ENCODE results near the gene SPIN2A.

DNA sequence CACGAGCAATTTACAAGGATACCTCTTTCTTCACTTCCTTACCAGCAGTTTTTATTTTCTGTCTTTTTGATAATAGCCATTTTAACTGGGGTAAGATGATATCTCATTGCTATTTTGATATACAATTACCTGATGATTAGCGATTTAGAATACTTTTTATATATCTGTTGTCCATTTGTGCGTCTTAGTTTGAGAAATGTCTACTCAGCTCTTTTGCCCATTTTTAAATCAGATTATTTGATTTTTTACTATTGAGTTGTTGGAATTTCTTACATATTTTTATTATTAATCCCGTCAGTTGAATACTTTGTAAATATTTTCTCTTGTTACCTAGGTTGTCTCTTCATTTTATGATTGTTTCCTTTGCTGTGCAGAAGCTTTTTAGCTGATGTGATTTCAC is 1.5 kb upstream of the SPIN2A start:
- TF ChIP-seq, protein P1, sequence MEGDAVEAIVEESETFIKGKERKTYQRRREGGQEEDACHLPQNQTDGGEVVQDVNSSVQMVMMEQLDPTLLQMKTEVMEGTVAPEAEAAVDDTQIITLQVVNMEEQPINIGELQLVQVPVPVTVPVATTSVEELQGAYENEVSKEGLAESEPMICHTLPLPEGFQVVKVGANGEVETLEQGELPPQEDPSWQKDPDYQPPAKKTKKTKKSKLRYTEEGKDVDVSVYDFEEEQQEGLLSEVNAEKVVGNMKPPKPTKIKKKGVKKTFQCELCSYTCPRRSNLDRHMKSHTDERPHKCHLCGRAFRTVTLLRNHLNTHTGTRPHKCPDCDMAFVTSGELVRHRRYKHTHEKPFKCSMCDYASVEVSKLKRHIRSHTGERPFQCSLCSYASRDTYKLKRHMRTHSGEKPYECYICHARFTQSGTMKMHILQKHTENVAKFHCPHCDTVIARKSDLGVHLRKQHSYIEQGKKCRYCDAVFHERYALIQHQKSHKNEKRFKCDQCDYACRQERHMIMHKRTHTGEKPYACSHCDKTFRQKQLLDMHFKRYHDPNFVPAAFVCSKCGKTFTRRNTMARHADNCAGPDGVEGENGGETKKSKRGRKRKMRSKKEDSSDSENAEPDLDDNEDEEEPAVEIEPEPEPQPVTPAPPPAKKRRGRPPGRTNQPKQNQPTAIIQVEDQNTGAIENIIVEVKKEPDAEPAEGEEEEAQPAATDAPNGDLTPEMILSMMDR (conservative IDR thresholded peaks at IDR 0.05 in 1 of 2, IDR thresholded peaks at IDR 0.05 in 1 of 2; ENCODE audit: low read depth in 1 of 2, low read length in 2 of 2) = no peak
- TF ChIP-seq EZH2 (IDR thresholded peaks at IDR 0.05; ENCODE audit: low read length, missing control alignments) = no peak

Measured in fibroblast of lung (primary cell).